Middle frontal gyrus (tissue), 1 donor: ENCODE measurements around the gene DUSP10.

Experiments
- DNase-seq: peaks from one replicate; pipeline ENCODE4 v3.0.0-alpha.2; 2015; ENCODE audit warnings: low spot score; ENCODE audit errors: extremely low spot score

DUSP10 gene

DNA sequence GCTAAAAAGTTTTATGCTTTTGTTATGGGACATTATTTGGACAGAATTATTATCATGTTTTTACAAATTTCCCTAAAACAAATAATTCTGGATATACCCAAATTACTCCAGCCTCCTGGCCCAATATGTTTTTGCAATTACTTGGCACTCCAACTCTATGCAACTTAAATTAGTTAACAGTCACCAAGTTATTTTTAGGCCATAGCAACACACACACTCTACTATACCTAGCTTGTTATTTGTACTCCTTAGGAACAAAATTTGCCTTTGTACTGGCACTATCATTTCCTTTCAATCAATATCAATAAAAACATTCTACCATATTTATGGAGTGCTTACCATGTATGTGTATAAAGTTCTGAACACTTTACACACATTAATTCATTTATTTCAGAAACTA, 7.7 kb downstream of the DUSP10 start:
- no peak for DNase-seq

DNA sequence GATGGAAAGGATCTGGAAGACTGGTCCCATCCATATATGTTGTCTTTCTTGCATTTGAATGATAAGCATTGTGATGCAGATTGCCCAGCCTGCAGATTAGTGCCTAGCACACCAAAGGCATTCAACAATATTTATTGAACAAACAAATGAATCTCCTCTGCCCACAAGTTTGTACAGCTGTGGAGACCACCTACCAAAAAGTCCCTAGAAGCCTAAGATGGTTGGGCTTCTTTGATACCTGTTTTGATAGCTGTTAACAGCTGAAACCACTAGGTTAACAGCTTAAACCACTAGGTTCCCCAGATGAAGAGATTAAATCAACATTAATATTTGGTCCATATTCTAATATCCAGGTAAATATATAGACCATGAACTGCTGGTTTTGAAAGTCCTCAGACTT, 9.8 kb downstream of the DUSP10 start:
- DNase-seq = no peak

DNA sequence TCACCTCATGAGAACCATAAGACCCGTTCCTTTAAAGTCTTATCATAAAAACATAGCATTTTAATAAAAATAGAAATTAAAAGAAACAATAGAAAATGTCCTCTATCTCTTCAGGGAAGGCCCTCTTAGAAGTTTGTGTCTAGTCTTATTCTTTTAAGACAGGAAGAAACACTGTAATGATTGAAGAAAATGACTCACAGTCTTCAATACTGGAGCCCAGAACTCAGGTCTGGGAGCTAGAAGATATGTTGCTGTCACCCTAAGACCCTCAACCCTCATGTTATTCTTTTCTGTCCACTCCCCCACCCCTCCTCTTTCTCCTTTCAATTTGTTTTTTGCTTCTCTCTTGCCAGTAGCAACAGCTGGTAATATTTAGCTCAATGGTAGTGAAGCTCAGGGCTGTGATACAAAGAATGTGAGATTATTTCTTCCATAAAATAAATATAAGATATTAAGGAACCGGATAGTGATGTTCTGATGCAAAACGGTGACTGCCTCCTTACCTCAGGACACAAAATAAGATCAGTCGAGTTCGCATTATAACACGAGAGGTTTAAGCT, 12.0 kb downstream of the DUSP10 start:
- DNase-seq = no peak

DNA sequence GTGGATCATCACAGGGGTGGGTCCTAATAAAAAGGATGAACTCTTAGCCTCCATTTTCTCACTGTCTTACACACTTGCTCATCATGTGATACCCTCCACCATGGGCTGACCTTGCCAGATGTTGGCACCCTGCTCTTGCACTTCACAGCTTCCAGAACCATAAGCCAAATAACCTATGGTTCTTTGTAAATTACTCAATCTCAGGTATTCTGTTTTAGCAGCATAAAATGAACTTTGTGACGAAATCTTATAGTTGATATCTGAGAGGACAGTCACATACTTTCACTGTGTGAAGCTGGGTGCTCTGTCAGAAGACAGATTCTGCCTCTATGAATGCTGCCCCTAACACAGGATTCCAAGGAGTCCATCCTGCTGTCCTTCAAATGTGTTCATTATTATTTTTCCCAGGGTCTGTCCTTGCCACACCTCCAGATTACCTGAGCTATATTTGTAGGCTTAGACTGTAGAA, 13.8 kb downstream of the DUSP10 start:
- DNase-seq = no peak

DNA sequence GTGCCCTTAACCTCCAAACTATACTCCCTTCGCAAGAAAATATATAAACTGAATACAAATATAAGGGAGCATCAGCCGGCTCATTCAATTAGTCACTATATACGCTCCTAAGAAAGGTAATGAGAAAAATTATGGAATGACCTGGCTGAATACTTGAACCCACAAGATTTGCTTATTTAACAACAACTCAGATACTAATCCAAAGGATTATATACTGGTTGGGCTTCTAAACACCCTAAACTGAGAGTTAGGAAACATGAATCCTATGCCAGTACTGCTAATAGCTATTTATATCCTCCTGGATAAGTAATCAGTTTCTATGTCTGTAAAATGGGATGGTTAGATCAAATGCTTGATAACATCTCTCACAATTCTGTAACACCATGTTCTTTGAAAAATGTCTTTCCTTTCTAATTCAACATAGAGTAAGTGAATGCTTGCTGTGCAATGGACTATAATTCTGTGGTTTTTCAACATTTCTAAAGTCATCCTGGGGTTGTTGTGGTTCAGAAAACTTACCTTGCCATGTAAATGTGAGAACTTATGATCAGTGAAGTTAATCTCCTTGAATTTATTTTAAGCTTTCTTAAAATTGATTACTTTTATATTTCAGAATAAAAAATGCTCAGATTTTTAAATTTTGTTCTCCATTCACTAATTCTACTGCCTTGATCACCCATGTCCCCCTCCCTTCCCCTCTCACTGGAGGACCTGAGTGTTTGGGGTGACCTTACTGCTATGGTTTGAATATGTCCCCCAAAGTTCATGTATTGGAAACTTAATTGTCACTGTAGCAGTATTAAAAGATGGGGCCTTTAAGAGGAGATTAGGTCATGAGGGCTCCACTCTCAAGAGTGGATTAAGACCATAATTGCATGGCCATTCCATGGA, 14.5 kb downstream of the DUSP10 start:
- no peak for DNase-seq

DNA sequence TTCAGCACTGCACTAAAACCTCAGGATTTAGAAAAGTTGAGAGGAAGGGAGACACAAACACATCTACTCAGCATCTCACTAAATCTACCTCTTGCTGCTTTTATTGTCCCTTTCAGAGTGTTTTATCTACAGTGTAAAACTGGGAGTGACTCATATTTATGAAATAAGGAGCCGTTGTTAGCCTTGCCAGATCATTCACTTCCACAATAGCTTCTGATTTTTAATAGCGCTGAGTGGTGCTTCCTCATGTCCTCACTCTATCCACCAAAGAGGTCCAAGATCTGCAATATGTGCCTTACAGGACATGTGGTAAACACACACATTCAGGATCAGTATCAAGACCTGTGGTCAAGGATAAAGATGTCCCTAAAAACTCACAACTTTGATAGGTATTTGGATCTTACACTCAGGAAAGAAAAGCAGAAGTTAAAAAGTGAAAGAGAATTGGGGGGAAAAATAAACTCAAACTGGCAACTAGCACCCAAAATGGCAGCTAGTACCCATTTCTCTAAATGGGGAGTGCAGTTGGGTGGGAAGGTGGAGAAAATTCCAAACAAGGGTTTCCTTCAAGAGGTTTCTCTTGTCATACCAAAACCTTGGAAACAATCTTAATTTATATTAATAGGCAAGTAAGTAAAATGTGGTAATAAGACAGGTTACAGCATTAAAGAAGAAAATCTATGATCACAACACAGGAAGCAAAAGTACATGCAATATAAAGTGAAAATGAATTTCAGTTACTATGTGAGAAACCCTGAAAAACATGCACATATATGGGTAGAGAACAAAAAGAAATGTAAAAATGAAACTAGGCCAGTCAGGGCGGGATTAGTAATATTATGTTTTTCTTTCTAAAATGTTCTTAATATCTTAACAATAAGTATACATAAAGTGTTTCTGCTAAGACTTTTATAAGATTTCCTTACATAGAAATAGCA, 15.9 kb downstream of the DUSP10 start:
- no peak for DNase-seq

DNA sequence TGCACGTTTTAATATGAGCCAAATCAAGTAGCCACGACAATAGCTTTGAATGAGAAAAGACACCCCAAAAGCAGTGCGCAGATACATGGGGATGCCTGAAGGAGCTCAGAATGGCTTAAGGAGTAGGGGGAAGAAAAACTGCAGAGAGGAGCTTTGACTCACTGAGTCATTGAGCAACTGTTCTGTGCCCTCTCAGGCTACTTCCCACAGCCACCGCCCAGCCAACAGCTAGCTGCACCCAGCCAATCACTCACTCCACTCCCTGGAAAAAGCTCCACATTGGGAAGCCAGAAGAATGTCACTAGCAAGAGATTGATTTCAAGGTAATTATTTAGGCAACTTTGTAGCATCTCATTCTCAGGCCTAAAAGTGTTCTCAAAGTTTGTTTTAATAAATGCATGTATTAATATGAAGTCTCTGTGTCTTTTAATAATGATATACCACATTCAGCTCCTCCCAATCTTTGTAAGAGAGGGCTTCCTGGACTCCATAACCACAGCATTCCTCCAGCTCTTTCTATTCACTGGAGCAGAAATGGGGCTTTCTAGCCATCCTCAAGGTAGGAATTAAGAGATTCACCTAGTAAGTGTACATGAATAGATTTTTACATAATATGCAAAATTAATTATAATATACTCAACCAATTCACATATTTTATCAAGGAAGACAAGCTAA, 16.8 kb downstream of the DUSP10 start:
- DNase-seq = no peak

DNA sequence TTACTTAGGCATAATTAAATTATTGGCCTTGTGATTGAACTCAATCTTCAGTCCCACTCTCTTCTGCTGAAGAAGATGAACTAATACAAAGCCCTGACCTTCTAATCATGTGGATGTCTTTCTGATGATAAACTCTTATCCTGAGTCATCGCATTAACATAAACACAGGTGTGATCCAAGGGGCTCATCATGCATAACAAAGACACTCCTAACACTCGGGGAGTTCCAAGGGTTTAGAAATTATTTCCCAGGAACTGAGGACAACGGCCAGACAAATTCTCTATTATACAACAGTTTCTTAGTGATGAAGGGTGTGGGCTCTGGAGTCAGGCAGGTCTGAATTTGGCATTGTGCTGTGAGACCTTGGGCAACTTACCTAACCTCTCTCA, 18.0 kb downstream of the DUSP10 start:
- DNase-seq = no peak

DNA sequence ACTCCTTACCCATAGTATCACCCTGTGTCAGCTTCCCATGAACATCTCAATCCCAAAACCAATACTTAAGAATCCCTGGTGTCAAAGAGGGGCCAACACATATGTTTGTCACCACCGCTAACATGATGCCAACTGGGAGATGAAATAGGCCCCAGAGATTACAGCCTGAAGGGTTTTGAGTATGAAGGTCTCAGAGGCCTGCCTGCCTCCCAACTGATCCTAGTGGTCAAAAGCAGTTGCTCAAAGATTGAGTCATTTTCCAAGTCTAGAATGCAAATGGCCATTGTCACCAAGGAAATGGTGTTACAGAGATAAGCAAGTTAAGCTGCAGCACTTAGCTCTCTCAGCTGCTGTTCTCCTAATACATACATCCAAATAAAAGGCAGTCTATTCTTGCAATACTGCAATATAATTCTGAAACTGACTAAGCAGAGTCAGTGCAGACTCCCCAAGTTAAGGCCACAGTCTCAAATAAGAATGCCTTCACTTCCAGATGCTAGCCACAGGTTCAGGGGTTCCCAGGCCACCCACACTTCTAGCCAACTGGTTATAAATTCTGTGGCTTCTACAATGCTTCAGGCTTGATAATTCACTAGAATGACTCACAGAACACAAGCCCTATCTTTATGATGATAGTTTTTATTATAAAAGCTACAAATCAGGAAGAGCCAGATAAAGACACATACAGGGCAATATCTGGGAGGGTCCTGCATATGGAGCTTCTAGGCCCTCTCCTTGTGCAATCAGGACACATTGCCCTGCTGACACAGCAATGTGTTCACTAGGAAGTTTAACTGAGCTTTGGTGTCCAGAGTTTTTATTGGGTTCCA, 18.7 kb downstream of the DUSP10 start:
- no peak for DNase-seq

DNA sequence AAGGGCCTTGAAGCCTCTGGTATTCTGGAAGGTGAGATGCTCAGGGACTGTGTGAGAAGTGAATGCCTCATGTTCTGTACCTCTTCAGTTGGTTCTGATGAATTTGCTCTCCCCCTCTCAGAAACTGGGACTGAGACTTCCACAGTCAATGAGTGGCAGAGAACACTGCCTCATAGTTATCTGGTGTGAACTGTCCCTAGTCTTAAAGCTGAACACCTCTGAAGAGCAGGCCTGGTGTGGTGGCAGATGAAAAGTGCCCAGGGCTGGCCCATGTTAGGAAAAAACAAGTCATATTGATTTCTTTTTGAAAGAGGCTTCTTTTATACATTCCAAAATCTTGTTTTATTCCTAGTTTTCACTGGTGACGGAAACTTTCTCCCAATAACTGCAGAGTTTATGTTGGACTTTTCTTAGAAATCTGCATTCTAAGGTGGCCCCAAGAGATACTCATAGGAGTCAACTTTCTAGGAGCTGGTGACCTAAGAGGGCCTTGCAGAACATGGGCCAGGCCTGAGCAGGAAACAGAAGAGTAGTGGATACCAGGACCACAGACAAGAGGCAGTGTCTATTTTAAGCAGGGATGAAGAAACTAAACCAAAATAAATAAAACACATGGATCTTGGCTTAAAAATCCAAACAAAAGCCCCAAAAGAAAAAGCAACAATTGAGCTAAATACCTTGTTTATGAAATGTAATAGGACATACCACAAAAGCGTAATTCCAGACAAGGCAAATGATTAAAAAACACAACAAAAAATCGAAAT, 19.5 kb downstream of the DUSP10 start:
- no peak for DNase-seq

DNA sequence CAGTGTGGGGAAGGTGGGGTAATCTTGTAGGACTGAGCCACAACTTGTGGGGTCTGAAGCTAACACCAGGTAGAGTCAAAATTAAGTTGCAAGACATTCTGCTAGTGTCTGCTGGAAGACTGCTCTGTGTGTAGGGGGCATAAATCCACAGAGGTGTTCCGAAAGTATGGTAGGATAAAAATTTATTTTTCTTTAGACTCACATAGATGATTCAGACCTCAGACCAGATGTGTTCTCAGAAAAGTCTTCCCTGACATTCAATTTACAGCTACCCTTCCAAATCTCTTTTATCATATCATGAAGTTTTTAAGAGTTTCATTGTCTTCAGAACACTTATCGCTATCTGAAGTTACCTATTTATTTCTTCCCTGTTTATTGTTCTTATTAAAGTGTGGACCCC, 21.3 kb downstream of the DUSP10 start:
- DNase-seq = no peak

DNA sequence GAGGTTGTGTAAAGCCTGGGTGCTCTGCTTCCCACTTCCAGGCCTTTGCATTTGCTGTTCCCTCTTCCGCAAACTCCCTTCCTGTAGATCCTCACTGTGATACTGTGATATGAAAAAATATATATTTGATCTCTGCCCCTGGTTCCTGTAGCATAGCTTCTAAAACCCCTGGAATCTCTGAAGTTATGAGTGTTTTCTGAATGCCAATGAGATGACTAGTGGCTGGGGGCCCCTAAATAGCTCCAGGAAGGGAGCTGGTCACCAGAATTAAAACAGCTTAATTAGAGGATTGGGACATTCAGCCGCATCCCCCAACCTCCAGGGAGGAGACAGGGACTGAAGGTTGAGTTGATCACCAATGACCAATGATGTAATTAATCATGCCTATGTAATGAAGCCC, 21.9 kb downstream of the DUSP10 start:
- no peak for DNase-seq

DNA sequence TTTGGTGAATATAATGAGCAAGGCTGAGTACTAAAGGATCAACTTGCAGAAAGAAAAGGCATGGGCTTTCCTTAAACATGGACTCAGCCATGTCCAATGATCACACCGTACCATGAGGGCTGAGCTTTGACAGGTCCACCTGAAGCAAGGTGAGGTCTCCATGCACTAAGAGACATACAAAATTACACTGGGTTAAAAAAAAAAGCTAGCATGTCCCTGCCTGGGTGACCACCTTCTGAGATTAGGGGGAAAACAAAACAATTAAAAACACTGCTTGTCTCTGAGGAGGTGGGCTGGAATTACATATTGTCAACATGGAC, 22.7 kb downstream of the DUSP10 start:
- no peak for DNase-seq

DNA sequence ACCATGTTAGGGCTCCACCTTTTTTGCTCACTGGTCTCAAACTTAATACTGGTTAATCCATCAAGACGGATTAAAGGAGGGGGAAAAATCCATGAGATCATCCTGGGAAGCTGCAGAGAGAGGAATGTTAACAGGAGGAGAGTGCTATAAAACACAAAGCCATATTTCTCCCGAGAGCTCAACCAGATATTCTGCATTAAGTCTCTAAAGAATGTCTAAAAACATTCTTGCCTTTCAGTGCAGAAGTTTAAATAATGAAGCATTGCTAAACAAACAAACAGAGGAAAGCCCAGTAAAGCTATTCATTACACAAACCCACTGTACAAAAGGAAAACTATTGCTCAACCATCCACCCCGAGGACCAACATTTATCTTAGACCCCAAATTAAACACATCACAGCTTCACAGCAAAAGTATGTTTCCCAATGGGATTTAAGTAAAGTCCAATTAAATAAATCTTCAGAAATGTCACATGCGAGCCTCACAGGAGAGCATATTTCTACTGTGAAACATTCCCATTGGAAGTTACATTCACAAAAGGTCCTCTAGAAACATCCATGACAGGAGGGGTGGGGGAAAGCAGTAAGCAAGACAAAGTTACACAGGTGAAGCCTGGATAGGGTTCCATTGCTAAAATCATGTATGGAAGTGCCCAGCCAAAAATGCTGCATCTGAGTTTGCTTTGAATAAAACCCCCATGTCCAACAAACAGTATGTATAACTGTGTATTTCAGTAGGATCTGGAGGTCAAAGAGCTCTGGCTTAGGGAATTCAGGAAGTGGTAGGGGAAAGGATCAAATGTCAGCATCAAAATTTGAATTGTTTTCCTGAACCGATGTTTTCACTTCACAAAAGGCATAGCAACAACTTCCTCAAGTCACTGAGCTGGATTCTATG, 23.3 kb downstream of the DUSP10 start:
- no peak for DNase-seq

DNA sequence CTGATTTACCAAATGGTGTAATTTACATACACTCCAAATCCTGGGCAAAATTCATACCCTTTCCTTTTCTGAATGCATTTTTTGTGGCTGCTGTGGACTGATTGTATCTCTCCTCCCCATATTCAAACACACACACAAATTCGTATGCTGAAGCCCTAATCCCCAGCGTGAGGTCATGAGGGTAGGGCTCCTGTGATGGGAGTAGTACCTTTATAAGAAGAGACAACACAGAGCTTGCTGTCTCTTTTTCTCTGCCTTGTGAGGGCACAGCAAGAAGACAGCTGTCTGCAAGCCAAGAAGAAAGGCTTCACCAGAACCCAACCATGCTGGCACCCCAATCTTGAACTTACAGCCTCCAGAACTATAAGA, 24.4 kb downstream of the DUSP10 start:
- no peak for DNase-seq

DNA sequence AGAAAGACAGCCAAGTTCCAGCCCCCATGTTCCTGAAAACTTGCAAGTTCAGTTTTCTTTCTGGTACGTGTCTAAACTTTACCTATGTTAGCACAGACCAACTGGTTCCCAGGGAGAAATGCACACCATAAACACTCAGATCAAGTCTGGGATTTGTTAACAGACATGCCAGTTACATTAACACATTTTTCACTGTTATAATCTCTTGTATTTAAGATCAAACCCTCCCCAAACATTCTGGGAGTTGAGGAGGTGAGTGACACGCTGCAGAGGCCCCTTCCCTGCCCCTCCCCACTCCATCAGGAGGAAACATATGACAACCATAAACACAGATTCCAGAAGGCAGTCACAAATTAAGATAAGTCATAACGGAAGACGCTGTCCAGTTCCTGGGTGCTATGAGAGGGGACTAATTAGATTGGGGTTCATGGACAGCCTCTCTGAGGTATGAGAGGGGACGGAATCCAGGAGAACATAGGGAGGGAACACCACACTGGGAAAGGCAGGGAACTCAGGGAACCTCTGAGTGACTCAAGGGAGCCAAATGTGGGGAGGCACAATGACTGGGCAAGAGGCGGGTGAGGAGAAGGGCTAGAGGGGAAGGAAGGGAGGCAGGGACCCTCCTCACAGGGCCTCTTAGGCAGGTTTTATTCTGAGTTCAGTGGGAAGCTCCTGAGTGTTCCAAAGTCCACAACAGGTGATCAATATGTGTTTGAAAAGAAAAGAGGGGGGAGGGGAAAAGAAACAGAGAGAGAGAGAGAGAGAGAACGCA, 25.0 kb downstream of the DUSP10 start:
- no peak for DNase-seq

DNA sequence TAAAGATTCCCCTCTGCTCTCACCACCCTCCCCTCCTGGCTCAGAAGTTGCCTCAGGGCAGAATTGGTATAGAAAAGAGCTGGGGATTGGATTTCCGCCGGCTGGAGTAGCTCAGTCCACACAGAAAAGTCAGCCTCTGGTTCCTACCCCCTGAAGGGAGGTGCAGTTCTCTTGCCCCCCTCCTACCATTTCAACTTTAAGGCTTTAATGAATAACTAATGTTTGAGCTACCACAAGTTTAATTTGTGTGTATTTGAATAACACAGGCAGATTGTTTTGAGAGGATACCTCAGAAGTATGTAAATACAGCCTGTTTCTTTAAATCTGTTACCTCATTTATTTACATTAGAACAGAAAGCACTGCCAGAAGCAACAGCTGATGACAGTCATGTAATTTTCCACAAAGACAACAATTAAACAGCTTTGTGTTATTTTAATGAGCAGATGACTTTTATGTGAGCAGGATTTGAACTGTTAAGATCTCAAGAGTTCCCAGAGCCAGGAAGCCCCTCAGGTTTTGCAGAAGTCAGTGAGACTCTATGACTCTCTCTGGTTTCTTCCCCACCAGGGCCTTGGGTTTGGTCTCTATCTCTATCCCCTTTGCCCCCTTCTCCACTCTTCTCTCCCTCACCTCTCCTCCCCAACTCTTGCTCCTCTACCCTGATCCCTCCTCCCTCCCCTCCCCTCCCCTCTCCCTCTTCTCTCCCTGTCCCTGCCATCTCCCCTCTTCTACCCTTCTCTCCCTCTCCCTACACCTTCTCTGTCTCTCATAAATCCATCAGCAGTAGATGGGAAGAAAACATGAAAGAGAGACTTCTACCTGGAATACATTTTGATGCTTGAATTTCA, 26.3 kb downstream of the DUSP10 start:
- no peak for DNase-seq
